CD4-positive, alpha-beta T cell (primary cell): Measurements from ENCODE around the gene TRIM73. TPM values are rescaled to one million over a fixed set of nuclear protein-coding genes. Genes with fewer than 3 reads are reported as not detected.
"Not testable (repeated sequence)": the region's sequence is repeated elsewhere in the genome, so short reads cannot be mapped to it uniquely, and the experiment has no call there.

Source experiments
- ATAC-seq: fragments of 200-7000 bp; cut with Tn5 transposase; one replicate; pipeline ENCODE4 v1.10.0; 2022; ENCODE audit warnings: mild to moderate bottlenecking; ENCODE audit not compliant: poor library complexity
- CTCF ChIA-PET: fragments of 350-600 bp; sonication (Branson Sonifier 250); formaldehyde crosslinking; loops from one replicate; lab custom pipeline; 2021; ENCODE audit warnings: antibody characterized with exemption, inconsistent platforms; lab: Charles Lee
- POLR2A ChIA-PET: fragments of 350-600 bp; sonication (Branson Sonifier 250); formaldehyde crosslinking; loops from one replicate; lab custom pipeline; 2021; ENCODE audit warnings: antibody characterized with exemption, inconsistent platforms; lab: Charles Lee
- DNase-seq, 14 experiments: peaks; one replicate each; pipeline ENCODE4 v3.0.0-alpha.2; 2013 to 2020; ENCODE audit warnings: mixed read lengths in 2 of 14
- H3K27ac ChIP-seq, 2 donors: one replicate each; pipeline versions ENCODE4 v1.5.1 to v1.7.0; 2013; ENCODE audit warnings: low read length in 2 of 2, low read depth in 1 of 2, mild to moderate bottlenecking in 1 of 2
- H3K27me3 ChIP-seq, 2 experiments: 1 replicate in 1 of 2; 2 replicates in 1 of 2; pipeline versions ENCODE4 v1.6.1 to v1.7.0; 2013; ENCODE audit warnings: low read length in 2 of 2, control low read depth in 1 of 2, mild to moderate bottlenecking in 1 of 2, moderate library complexity in 1 of 2; ENCODE audit not compliant: insufficient read depth in 2 of 2, control insufficient read depth in 1 of 2
- H3K36me3 ChIP-seq: one replicate; pipeline ENCODE4 v1.6.1; 2013; ENCODE audit warnings: low read length, control low read depth; ENCODE audit not compliant: insufficient read depth
- H3K4me1 ChIP-seq: one replicate; pipeline ENCODE4 v1.6.1; 2013; ENCODE audit warnings: low read length, control low read depth; ENCODE audit not compliant: insufficient read depth
- H3K4me3 ChIP-seq: one replicate; pipeline ENCODE4 v1.5.1; 2013; ENCODE audit warnings: mild to moderate bottlenecking, low read length, moderate library complexity
- H3K9me3 ChIP-seq, 2 experiments: 1 replicate in 1 of 2; 2 replicates in 1 of 2; pipeline versions ENCODE4 v1.6.1 to v1.7.0; 2013; ENCODE audit warnings: low read length in 2 of 2, mild to moderate bottlenecking in 2 of 2, control low read depth in 1 of 2, moderate library complexity in 1 of 2; ENCODE audit not compliant: control insufficient read depth in 1 of 2, insufficient read depth in 1 of 2
- H3K27ac Mint-ChIP-seq: one replicate; pipeline ENCODE4 v1.8.0; 2020; ENCODE audit warnings: mixed read lengths
- H3K27me3 Mint-ChIP-seq: one replicate; pipeline ENCODE4 v1.8.0; 2021; ENCODE audit warnings: mixed read lengths
- H3K36me3 Mint-ChIP-seq: one replicate; pipeline ENCODE4 v1.8.0; 2021; ENCODE audit warnings: low read depth, mixed read lengths
- H3K4me1 Mint-ChIP-seq: one replicate; pipeline ENCODE4 v1.8.0; 2021; ENCODE audit warnings: low read depth, mixed read lengths
- H3K4me3 Mint-ChIP-seq: one replicate; pipeline ENCODE4 v1.8.0; 2020; ENCODE audit warnings: mild to moderate bottlenecking, mixed read lengths
- H3K9me3 Mint-ChIP-seq: one replicate; pipeline ENCODE4 v1.8.0; 2020; ENCODE audit warnings: mixed read lengths
- CTCF ChIP-seq: fragments of 200-600 bp; IDR thresholded peaks from one replicate; pipeline ENCODE4 v1.8.0; 2022; ENCODE audit warnings: antibody characterized with exemption, mild to moderate bottlenecking
- intact Hi-C, 2 experiments: fragments of 100-400 bp; cut with DNase I in 1 of 2; cut with micrococcal nuclease in 1 of 2; formaldehyde crosslinking; loops; one replicate each; pipeline versions ENCODE4 v1.15.1 to v1.9.0; 2023 to 2025; cut with DNase I, micrococcal nuclease
- total RNA-seq, 174 experiments: library from RNA in 2 of 174; stranded (reverse) in 2 of 174; gene quantifications; one replicate each; pipeline ENCODE4 v1.2.3 and lab custom pipeline; 2021 to 2026

TRIM73 gene
- total RNA-seq, 2 experiments from 2014 or later: 19.1 to 22.3 TPM

DNA sequence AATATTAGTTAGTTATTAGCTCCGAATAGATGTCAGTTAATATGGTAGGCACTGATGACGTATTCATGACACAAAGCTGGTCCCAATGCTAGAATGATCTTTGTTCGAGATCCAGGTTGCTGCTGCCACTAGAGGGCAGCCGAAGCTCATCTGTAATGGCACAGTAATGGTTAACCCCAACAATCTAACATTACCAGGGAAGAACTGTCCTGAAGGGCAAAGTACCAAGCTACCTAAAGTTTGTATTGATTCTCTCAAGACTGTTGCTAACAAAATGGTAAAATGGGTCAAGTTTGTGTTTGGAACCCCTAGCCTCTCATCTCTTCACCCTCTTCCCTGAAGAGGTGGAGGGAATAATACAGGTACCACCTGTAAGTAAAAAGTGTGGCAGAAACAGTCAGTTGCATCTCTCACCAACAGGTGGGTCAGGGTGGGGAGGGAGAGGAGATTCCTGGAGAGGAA, 57.1 kb downstream of the TRIM73 start:
- H3K4me1 Mint-ChIP-seq, H3K4me3 ChIP-seq, H3K4me3 Mint-ChIP-seq, H3K27ac ChIP-seq, H3K27me3 Mint-ChIP-seq, H3K9me3 Mint-ChIP-seq, H3K4me1 ChIP-seq, H3K9me3 ChIP-seq, H3K36me3 ChIP-seq, CTCF ChIA-PET, H3K36me3 Mint-ChIP-seq, H3K27me3 ChIP-seq, POLR2A ChIA-PET: not testable (repeated sequence)
- intact Hi-C loops: loop anchor here in 1 of 2 experiments (10.0 kb wide), 1 partner anchor 312 kb away; no protein-coding TSS in a partner anchor
- H3K27ac Mint-ChIP-seq: peak overlapping the region; percentile 24
- TF ChIP-seq CTCF: peak; percentile 63
- DNase-seq (peak in 1 of 14 experiments; percentile 23), ATAC-seq (peak; percentile 92)

Other genes starting within 250 kb of the TRIM73 start
- gene POM121C, start 90.7 kb downstream of the TRIM73 start, total RNA-seq: 10 to 100 TPM; 97.6 to 99.5 TPM
- gene SPDYE5, start 96.7 kb downstream of the TRIM73 start, total RNA-seq: under 1 TPM in 1 of 2 experiments, not detected in 1; 0.20 TPM